KOPT-K1 (cell line): ENCODE measurements around the gene GIT1.
"Not testable (repeated sequence)": the region's sequence is repeated elsewhere in the genome, so short reads cannot be mapped to it uniquely, and the experiment has no call there.

Experiments
- H3K27ac ChIP-seq: fragments of 200-600 bp; sonication (generic); 2 replicates; pipeline ENCODE4 v1.5.1; 2016; ENCODE audit warnings: antibody characterized with exemption, mild to moderate bottlenecking, low read depth, low read length; ENCODE audit not compliant: poor library complexity, severe bottlenecking
- H3K36me3 ChIP-seq: fragments of 200-600 bp; sonication (generic); 2 replicates; pipeline ENCODE4 v1.5.1; 2017; ENCODE audit warnings: antibody characterized with exemption, mild to moderate bottlenecking, low read length, moderate library complexity; ENCODE audit not compliant: insufficient read depth
- H3K9me3 ChIP-seq: fragments of 200-600 bp; sonication (generic); 2 replicates; pipeline ENCODE4 v1.5.1; 2017; ENCODE audit warnings: antibody characterized with exemption, low read length, mild to moderate bottlenecking; ENCODE audit not compliant: insufficient read depth, poor library complexity, severe bottlenecking

Gene GIT1

GRCh38 chr17:29569245-29569950 lies 20.1 kb downstream of the GIT1 start:
- H3K36me3 ChIP-seq: peaks cover 28% of the 10 kb centered on the region
- no peaks in the 10 kb centered on the region for H3K9me3 ChIP-seq
- H3K27ac ChIP-seq: peak overlapping the region; percentile 72

- peak within 1 kb of the TSS; percentile 72 for H3K27ac ChIP-seq
- H3K36me3 ChIP-seq: peaks cover 20% of the 10 kb centered on the region
- H3K9me3 ChIP-seq: no peaks in the 10 kb centered on the region
These were observed 20.9 kb downstream of the GIT1 start, which contains the start of gene TP53I13 for GRCh38 chr17:29568331-29569244. TP53I13 (plus strand) TSS chr17:29568701; CDS start chr17:29568759, 58 bp downstream.

- Histone ChIP-seq H3K9me3 (no peaks in the 10 kb centered on the region), H3K36me3 (peaks cover 13% of the 10 kb centered on the region; the same call in 1 of the 2 replicates), H3K27ac (peak overlapping the region; percentile 72)
These were observed 21.7 kb downstream of the GIT1 start for GRCh38 chr17:29567554-29568330.

- H3K36me3 ChIP-seq: peaks cover 13% of the 10 kb centered on the region; the same call in 1 of the 2 replicates
- peak overlapping the region; percentile 72 for H3K27ac ChIP-seq
- H3K9me3 ChIP-seq: no peaks in the 10 kb centered on the region
These were observed 22.2 kb downstream of the GIT1 start for GRCh38 chr17:29567304-29567553.

- H3K9me3 ChIP-seq: no peaks in the 10 kb centered on the region
- H3K27ac ChIP-seq: peak within 1 kb of the TSS; percentile 72
- H3K36me3 ChIP-seq: peaks cover 10% of the 10 kb centered on the region; the same call in 1 of the 2 replicates
These were observed 22.8 kb downstream of the GIT1 start, which contains the start of gene ABHD15 for GRCh38 chr17:29566473-29567303. ABHD15 (minus strand) TSS chr17:29567037; CDS start chr17:29566966, 71 bp downstream.

- H3K36me3 ChIP-seq: peaks cover 1% of the 10 kb centered on the region; the same call in 1 of the 2 replicates
- H3K9me3 ChIP-seq: no peaks in the 10 kb centered on the region
- H3K27ac ChIP-seq: no peak overlapping the region
These were observed 23.6 kb downstream of the GIT1 start for GRCh38 chr17:29565643-29566472.

- H3K9me3 ChIP-seq: no peaks in the 10 kb centered on the region
- no peak overlapping the region for H3K27ac ChIP-seq
- H3K36me3 ChIP-seq: no peaks in the 10 kb centered on the region; the same call in 1 of the 2 replicates
These were observed 25.6 kb downstream of the GIT1 start for GRCh38 chr17:29563816-29564215.

GRCh38 chr17:29562615-29563014 lies 26.8 kb downstream of the GIT1 start:
- Histone ChIP-seq H3K27ac (no peak overlapping the region), H3K9me3 (no peaks in the 10 kb centered on the region), H3K36me3 (no peaks in the 10 kb centered on the region; the same call in 1 of the 2 replicates)

GRCh38 chr17:29561554-29562517 lies 27.6 kb downstream of the GIT1 start:
- Histone ChIP-seq H3K9me3 (no peaks in the 10 kb centered on the region), H3K27ac (no peak overlapping the region), H3K36me3 (no peaks in the 10 kb centered on the region; the same call in 1 of the 2 replicates)

- Histone ChIP-seq H3K36me3 (no peaks in the 10 kb centered on the region; the same call in 1 of the 2 replicates), H3K27ac (no peak overlapping the region), H3K9me3 (no peaks in the 10 kb centered on the region)
These were observed 29.1 kb downstream of the GIT1 start for GRCh38 chr17:29560316-29560715.

GRCh38 chr17:29559640-29560039 lies 29.8 kb downstream of the GIT1 start:
- H3K9me3 ChIP-seq: no peaks in the 10 kb centered on the region
- no peak overlapping the region for H3K27ac ChIP-seq
- no peaks in the 10 kb centered on the region; the same call in 1 of the 2 replicates for H3K36me3 ChIP-seq

GRCh38 chr17:29558139-29558538 lies 31.3 kb downstream of the GIT1 start:
- not testable (repeated sequence) for H3K27ac ChIP-seq, H3K36me3 ChIP-seq

More at GRCh38 chr17:29558139-29558538, 31.3 kb downstream of the GIT1 start:
- not testable (repeated sequence) for H3K9me3 ChIP-seq
